Astrocyte of the spinal cord (primary cell): Measurements from ENCODE around the gene C3orf18.

Experiments
- DNase-seq: peaks from one replicate; pipeline ENCODE4 v3.0.0; 2011; ENCODE audit warnings: low read depth, low spot score
- H3K4me3 ChIP-seq: 2 replicates; pipeline ENCODE4 v1.5.1; 2011; ENCODE audit warnings: low read depth, mild to moderate bottlenecking, low read length, moderate library complexity
- in situ Hi-C: cut with HindIII; loops from 2 replicates; pipeline ENCODE4 v1.10.0; 2017; ENCODE audit warnings: low sequenced_read_pairs
- TF ChIP-seq, protein P1 (sequence below): IDR thresholded peaks from 2 replicates; pipeline ENCODE4 v1.5.1; 2012; ENCODE audit warnings: low read depth, mild to moderate bottlenecking, low read length, inconsistent platforms

C3orf18 gene

GRCh38 chr3:50607271-50608091, 39.9 kb upstream of the C3orf18 start:
- no peak overlapping the region for H3K4me3 ChIP-seq
- TF ChIP-seq, protein P1, sequence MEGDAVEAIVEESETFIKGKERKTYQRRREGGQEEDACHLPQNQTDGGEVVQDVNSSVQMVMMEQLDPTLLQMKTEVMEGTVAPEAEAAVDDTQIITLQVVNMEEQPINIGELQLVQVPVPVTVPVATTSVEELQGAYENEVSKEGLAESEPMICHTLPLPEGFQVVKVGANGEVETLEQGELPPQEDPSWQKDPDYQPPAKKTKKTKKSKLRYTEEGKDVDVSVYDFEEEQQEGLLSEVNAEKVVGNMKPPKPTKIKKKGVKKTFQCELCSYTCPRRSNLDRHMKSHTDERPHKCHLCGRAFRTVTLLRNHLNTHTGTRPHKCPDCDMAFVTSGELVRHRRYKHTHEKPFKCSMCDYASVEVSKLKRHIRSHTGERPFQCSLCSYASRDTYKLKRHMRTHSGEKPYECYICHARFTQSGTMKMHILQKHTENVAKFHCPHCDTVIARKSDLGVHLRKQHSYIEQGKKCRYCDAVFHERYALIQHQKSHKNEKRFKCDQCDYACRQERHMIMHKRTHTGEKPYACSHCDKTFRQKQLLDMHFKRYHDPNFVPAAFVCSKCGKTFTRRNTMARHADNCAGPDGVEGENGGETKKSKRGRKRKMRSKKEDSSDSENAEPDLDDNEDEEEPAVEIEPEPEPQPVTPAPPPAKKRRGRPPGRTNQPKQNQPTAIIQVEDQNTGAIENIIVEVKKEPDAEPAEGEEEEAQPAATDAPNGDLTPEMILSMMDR = no peak
- in situ Hi-C loops = no loop called here
- DNase-seq = no peak

GRCh38 chr3:50606596-50606995, 39.0 kb upstream of the C3orf18 start:
- no peak overlapping the region for H3K4me3 ChIP-seq
- in situ Hi-C loops = no loop called here
- DNase-seq = no peak
- TF ChIP-seq, protein P1 = no peak

DNA sequence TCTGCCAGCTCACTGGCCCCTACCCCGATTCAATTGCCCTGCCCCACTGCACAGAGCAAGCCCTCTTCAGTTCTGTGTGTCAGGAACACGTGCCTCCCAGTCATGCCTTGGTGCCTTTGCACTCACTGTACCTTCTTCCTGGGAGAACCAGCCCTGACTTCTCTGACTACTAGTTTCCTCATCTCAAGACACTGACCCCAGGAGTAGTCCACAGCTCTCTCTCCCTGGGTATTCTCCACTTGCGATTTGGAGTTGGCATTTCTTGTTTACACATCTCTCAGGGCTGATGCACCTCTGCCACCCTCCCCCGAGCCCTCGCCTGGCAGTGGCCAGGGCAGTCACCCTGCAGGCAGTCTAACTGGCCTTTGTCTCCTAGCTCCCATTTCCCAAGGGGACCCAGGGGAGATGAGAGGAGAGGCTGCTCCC, 38.4 kb upstream of the C3orf18 start:
- DNase-seq = no peak
- TF ChIP-seq, protein P1 = no peak
- in situ Hi-C loops = no loop called here
- H3K4me3 ChIP-seq = no peak overlapping the region

DNA sequence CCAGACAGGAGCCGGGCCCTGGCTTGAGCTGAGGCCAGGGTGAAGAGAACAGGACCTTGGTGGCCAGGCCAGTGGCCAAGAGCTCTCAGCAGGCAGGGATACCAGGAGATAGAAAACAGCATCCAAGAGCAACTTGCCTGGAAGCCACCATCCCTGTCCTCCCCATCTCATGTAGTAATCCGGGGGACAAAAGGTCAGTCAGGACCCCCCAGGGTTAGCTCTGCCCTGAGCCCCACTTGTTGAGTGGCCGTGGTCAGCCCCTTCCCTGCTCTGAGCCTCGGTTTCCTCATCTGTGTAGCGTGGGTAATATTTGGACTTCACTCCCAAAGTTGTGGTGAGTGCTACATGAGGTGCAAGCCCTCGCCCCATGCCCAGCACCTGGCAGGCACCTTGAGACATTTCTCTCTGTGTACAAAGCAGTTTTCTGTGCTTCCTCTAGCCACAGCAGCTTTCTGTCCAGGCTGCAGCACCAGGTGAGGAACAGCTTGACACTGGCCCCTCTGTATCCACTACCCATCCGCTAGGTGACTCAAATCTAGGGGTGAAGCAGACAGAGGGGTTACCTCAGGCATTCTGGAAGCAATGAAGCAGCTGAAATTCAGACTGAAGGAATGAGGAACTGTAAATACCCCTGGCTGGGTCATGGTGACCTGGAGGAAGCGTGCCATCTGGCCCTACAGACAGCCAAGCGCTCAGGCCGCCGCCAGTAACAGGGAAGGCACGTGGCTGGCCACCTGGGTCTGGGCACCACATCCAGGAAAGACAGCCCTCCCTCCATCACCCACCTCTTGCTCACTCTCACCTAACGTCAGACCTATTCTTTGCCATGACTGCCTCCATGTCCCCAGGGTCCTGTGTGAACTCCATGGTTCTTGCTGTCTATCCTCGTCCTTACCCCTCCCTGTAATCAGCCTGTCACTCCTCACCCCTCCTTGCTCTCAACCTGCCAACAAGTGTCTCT, 37.4 kb upstream of the C3orf18 start:
- in situ Hi-C loops = no loop called here

GRCh38 chr3:50604110-50604621, 36.6 kb upstream of the C3orf18 start:
- in situ Hi-C loops = no loop called here
- TF ChIP-seq, protein P1 = no peak
- no peak overlapping the region for H3K4me3 ChIP-seq
- DNase-seq = no peak

More for the DNA sequence above, 37.4 kb upstream of the C3orf18 start:
- TF ChIP-seq, protein P1 = no peak
- DNase-seq = no peak
- H3K4me3 ChIP-seq = no peak overlapping the region

GRCh38 chr3:50603261-50604109, 35.9 kb upstream of the C3orf18 start:
- TF ChIP-seq, protein P1 = no peak
- H3K4me3 ChIP-seq = no peak overlapping the region
- in situ Hi-C loops = no loop called here
- no peak for DNase-seq
